GM12892 (cell line): ENCODE data around the gene DOCK6.

Experiments used
- DNase-seq: peaks from one replicate; pipeline ENCODE4 v3.0.0; 2011; ENCODE audit not compliant: insufficient read length
- FAIRE-seq: peaks from 2 replicates; lab custom pipeline; 2011; peaks lifted over from hg19 to GRCh38; lab: Jason Lieb, UNC
- POLR2A ChIP-seq: IDR thresholded peaks from 2 replicates; pipeline ENCODE4 v1.6.1; 2011; ENCODE audit warnings: low read depth, low read length, control low read depth
- POLR2AphosphoS5 ChIP-seq: IDR thresholded peaks from 2 replicates; pipeline ENCODE4 v1.6.1; 2011; ENCODE audit warnings: low read depth, low read length, control low read depth
- TAF1 ChIP-seq: IDR thresholded peaks from 2 replicates; pipeline ENCODE4 v1.6.1; 2011; ENCODE audit warnings: low read depth, mild to moderate bottlenecking, control low read depth, low read length, borderline replicate concordance

Gene DOCK6

GRCh38 chr19:11232555-11232954, 29.8 kb downstream of the DOCK6 start:
- no peak for FAIRE-seq
- no peak for TF ChIP-seq POLR2AphosphoS5
- no peak for TF ChIP-seq POLR2A
- no peak for DNase-seq

- DNase-seq (no peak), FAIRE-seq (no peak)
- TF ChIP-seq TAF1: no peak
- no peak for TF ChIP-seq POLR2AphosphoS5
- no peak for TF ChIP-seq POLR2A
These were observed 31.5 kb downstream of the DOCK6 start for GRCh38 chr19:11230621-11231386.

GRCh38 chr19:11227195-11227886, 35.0 kb downstream of the DOCK6 start:
- FAIRE-seq (no peak), DNase-seq (no peak)
- TF ChIP-seq TAF1 (no peak), POLR2AphosphoS5 (no peak), POLR2A (no peak)

- TF ChIP-seq POLR2AphosphoS5 (no peak), TAF1 (no peak), POLR2A (no peak)
- DNase-seq (no peak), FAIRE-seq (no peak)
These were observed 35.6 kb downstream of the DOCK6 start for GRCh38 chr19:11226716-11227166.

GRCh38 chr19:11225815-11226214, 36.5 kb downstream of the DOCK6 start:
- FAIRE-seq (no peak), DNase-seq (no peak)
- TF ChIP-seq TAF1 (no peak), POLR2A (no peak), POLR2AphosphoS5 (no peak)

- FAIRE-seq: no peak
- TF ChIP-seq TAF1 (no peak), POLR2A (no peak), POLR2AphosphoS5 (no peak)
- no peak for DNase-seq
These were observed 37.2 kb downstream of the DOCK6 start for GRCh38 chr19:11225172-11225571.

GRCh38 chr19:11224429-11224828, 37.9 kb downstream of the DOCK6 start:
- no peak for FAIRE-seq
- TF ChIP-seq POLR2A: no peak
- TF ChIP-seq TAF1: no peak
- no peak for TF ChIP-seq POLR2AphosphoS5
- no peak for DNase-seq

GRCh38 chr19:11223200-11223599, 39.1 kb downstream of the DOCK6 start:
- FAIRE-seq: no peak
- DNase-seq: no peak
- TF ChIP-seq TAF1: no peak
- TF ChIP-seq POLR2A: no peak
- no peak for TF ChIP-seq POLR2AphosphoS5

GRCh38 chr19:11221082-11221598, 41.2 kb downstream of the DOCK6 start:
- no peak for FAIRE-seq
- DNase-seq: no peak
- TF ChIP-seq POLR2A (no peak), POLR2AphosphoS5 (no peak), TAF1 (no peak)

GRCh38 chr19:11214387-11214786, 47.9 kb downstream of the DOCK6 start:
- no peak for TF ChIP-seq POLR2AphosphoS5
- no peak for TF ChIP-seq POLR2A
- TF ChIP-seq TAF1: no peak
- DNase-seq (no peak), FAIRE-seq (no peak)

GRCh38 chr19:11210656-11210928, 51.7 kb downstream of the DOCK6 start:
- FAIRE-seq: peak; percentile 42
- no peak for TF ChIP-seq TAF1
- TF ChIP-seq POLR2A: no peak
- TF ChIP-seq POLR2AphosphoS5: no peak
- DNase-seq: no peak

GRCh38 chr19:11209839-11210655, 52.3 kb downstream of the DOCK6 start:
- FAIRE-seq (peak; percentile 70), DNase-seq (no peak)
- TF ChIP-seq TAF1 (no peak), POLR2AphosphoS5 (no peak), POLR2A (no peak)
